NCI-H146 treated with DMSO at 0.1 percent for 48 hours (cell line): ENCODE data around the gene P2RX4.
"Not testable (repeated sequence)": the region's sequence is repeated elsewhere in the genome, so short reads cannot be mapped to it uniquely, and the experiment has no call there.

Experiments used
- DNase-seq: peaks from one replicate; lab custom pipeline; 2025; ENCODE audit not compliant: unreplicated experiment; lab: John Stamatoyannopoulos, UW

The P2RX4 gene

DNA sequence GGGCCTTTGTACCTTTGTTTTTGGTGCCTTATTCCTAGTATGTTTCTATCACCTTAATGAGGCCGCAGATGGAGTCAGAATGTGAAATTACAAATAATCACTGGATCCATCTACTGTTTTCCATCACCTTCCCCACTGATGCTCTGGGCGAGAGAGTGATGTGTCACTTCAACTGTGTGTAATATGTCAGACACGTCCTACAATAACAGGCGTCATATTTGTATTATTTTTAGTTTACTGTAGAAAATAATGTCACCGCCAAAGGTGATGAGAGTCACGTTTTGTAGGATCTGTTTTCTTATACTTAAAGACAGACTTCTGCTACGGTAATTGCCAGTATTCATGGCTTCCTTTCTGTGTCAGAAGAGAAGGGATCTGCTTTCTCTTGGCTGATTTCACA lies 22.4 kb upstream of the P2RX4 start:
- no peak for DNase-seq

- no peak for DNase-seq
Observed at GRCh38 chr12:121188227-121188626, 21.7 kb upstream of the P2RX4 start.

DNA sequence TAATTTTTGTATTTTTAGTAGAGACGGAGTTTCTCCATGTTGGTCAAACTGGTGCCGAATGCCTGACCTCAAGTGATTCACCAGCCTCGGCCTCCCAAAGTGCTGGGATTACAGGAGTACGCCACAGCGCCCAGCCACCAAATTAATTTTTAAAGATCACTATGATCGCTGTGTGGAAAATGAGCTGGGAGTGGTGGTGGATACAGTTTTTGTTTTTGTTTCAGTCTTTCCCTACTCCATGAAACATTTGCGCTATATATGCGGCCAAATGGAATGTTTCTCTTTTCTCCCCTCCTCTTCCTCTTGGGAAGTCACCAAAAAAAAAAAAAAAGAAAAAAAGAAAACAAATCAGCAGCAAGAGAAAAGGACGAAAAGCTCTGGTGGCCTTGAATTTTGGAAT lies 20.8 kb upstream of the P2RX4 start:
- no peak for DNase-seq

DNA sequence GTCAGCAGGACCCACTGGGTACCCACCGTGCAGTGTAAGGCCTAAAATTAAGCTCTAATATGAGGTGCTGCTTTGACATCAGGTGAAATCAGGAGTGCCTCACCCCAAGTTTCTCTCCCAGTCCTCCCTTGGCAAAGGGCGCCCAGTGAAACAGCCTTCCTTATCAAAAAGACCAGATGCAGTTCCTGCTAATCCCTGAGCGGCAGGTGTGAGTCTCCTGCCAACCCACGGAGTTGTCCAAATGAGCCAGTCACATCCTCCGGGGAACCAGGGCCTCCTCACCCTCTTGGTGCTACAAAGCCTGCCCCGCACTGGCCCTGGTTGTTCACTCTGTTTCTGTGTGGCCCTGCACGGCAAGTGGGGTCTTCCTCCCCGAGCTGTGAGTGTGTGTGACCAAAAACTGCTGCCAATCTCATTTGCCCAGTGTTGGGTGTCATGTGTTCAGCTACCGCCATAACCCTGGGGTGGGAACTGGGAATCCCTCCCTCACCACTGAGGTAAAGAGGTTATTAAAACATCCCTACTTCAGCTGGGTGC lies 20.2 kb upstream of the P2RX4 start:
- DNase-seq = no peak

- DNase-seq = no peak
Observed at GRCh38 chr12:121190523-121191031, 19.4 kb upstream of the P2RX4 start.

DNA sequence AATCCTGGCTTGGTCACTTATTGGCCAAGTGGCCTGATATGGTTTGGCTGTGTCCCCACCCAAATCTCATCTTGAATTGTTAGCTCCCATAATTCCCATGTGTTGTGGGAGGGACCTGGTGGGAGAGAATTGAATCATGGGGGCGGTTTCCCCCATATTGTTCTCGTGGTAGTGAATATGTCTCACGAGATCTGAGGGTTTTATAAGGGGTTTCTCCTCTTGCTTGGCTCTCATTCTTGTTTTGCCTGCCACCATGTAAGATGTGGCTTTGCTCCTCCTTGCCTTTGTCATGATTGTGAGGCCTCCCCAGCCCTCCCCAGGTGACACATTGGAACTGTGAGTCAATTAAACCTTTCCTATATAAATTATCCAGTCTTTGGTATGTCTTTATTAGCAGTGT lies 18.8 kb upstream of the P2RX4 start:
- no peak for DNase-seq

DNA sequence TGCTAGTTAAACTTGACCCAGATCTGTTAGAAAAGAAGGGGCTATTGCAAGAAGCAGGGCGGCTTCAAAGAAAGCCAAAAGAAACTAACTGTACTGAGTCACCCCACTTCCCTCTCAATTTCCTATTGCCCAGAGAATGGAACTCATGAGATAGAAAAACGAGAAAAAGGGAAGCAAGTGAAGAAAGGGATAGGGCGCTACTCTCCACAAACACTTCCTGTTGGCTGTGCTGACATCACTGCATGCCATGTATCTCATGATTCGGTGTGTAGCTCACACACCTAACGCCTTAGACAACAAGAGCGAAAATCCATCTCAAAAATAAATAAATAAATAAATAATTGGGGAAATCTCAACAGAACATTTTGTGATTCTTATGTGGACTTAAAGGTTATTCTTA lies 13.0 kb upstream of the P2RX4 start:
- no peak for DNase-seq

DNA sequence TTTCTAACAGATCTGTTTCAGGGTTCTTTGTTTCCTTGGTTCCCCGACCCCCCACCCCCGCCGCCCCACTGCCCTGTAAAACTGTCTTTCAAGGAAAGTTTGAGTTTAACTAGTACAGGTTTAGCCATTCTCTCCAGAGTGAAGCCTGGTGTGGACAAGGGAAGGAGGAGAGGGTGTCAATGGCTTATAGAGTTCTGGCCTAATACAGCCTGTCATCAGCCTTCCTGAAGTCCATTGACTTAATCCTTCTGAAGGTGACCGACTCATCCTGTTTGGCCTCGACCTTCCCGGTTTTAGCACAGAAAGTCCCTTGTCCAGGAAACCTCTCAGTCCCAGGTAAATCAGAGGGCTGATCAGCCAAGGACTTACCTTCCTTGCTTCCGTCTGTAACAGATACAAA lies 11.0 kb upstream of the P2RX4 start:
- DNase-seq = no peak

- DNase-seq = not testable (repeated sequence)
Observed at GRCh38 chr12:121201140-121201539, 8.8 kb upstream of the P2RX4 start.

GRCh38 chr12:121202407-121203355 lies 7.2 kb upstream of the P2RX4 start:
- DNase-seq = peak; percentile 83

DNA sequence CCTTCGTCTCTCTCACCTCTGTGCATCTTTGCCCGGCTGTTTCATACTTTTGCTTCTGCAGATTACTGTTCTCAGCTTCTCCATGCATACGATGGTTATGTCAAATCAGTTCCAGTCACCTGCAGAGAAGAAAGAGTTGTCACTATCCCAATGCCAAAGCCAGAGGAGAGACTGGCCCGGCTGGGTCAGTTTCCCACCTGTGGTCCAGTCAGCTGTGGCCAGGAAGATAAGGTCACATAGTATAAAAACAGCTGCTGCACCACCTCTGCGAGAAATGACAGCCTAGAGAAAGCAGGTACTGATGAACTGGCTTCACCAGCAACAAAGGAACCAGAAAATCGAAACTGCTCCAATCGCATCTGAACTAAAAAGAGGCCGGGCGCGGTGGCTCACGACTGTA lies 6.4 kb upstream of the P2RX4 start:
- no peak for DNase-seq

DNA sequence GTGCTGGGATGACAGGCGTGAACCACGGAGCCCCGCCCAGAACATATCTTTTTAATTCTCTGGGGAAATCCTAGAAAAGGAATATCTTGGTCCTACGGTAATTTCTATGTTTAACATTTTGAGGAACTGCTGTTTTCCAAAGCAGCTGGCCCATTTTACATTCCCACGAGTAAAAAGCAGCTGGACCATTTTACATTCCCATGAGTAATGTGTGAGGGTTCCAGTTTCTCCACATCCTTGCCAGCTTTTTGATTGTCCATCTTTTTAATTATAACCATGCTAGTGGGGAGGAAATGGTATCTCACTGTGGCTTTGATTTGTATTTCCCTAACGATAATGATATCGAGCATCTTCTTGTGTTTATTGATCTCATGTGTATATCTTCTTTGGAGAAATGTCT lies 4.4 kb upstream of the P2RX4 start:
- DNase-seq = no peak

DNA sequence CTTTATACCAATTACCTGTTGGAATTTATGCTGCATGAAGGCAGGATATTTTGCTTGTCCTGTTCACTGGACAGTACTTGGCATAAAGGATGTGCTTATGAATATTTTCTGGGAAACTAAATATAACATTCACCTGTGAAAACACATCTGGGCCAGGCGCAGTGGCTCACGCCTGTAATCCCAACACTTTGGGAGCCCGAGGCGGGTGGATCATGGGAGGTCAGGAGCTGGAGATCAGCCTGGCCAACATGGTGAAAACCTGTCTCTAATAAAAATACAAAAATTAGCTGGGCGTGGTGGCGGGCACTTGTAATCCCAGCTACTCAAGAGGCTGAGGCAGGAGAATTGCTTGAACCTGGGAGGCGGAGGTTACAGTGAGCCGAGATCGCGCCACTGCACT lies 1.4 kb upstream of the P2RX4 start:
- not testable (repeated sequence) for DNase-seq

- no peak for DNase-seq
Observed at GRCh38 chr12:121209221-121209620, 708 bp upstream of the P2RX4 start.

- DNase-seq = no peak
Observed at GRCh38 chr12:121212875-121213274, 2.9 kb downstream of the P2RX4 start.

DNA sequence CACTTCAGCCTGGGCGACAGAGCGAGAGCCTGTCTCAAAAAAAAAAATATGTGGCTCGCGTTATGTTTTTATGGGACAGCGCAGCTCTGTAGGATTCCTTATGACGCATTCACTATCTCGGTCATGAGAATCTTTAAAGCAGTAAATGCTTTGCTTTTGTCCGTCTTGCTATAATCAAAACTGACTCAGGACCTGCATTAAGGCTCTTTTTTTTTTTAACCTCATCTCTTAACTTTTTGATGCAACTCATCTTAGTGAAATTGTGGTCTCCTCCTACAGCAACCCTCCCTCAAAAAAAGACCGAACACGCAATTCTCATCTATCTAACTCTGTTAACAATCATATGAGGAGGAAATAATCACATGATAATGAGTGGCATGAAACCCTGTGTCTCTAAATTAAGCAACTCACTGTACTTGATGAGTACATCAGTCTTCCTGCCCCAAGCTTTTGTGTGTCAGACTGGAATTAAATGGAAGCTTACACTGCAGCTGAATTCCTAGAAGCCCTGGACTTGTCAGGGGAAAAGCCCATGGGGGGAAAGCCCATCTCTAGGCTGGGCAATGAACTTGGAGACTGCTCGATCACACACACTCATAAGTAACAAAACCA lies 4.3 kb downstream of the P2RX4 start:
- DNase-seq = no peak

- no peak for DNase-seq
Observed at GRCh38 chr12:121214855-121215745, 5.2 kb downstream of the P2RX4 start.

- no peak for DNase-seq
Observed at GRCh38 chr12:121216102-121216501, 6.2 kb downstream of the P2RX4 start.

- no peak for DNase-seq
Observed at GRCh38 chr12:121217063-121217462, 7.1 kb downstream of the P2RX4 start.

GRCh38 chr12:121217761-121218160 lies 7.8 kb downstream of the P2RX4 start:
- no peak for DNase-seq
